ENCODE measurements around the gene ZNF700. TPM values are rescaled to one million over a fixed set of nuclear protein-coding genes. Genes with fewer than 3 reads are reported as not detected.
"Not testable (repeated sequence)": the region's sequence is repeated elsewhere in the genome, so short reads cannot be mapped to it uniquely, and the experiment has no call there.

Gene ZNF700
- total RNA-seq, 2 donors from 2014 or later, result 11.6 to 19.2 TPM

DNA sequence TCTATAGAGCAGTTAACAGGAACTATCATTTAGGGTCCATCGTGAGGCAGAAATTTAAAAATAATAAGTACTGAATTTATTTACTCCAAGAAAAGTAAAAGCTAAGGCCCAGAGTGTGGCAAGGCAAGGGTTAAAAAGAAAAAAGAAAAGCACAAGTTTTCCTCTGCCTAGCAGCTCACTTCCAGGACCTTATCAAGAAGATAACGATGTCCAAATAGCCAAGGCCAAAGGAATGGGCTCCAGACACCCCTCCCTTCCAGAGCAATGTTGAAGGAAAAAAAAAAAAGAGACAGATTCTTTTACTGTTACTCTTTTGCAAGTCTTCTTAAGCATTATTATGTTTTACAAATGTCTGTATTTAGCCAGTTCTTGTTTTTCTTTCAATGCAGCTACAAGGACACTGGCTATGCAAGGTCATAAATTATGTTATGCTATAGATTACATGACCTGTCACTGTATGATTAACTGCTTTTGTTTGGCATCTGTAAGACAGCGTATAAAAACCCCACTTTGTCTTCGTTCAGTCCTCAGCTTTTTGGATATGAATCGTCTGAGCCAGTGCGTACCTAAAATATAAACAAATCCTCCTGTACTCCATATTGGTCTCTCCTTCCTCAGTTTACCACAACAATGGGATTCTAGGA lies 2.9 kb upstream of the ZNF700 start:
- H3K9me3 Mint-ChIP-seq, result peaks cover 56% of the 10 kb centered on the region

GRCh38 chr19:11925651-11926187 lies 812 bp downstream of the ZNF700 start:
- H3K4me3 Mint-ChIP-seq, result peak overlapping the region; percentile 92
- Histone ChIP-seq H3K36me3 (ENCODE audit: control insufficient read depth, insufficient read depth, low read length) (peaks cover 14% of the 10 kb centered on the region), H3K9ac (ENCODE audit: extremely low read depth, low read length, poor library complexity, severe bottlenecking) (peak overlapping the region; percentile 93), H3K4me3 (ENCODE audit: low read length) (peak overlapping the region; percentile 96), H3K9me3 (ENCODE audit: control insufficient read depth, low read length) (peaks cover 28% of the 10 kb centered on the region)
- H3K4me1 ChIP-seq (ENCODE audit: control insufficient read depth, insufficient read depth, low read length); H3K27ac ChIP-seq (ENCODE audit: low read depth, low read length); H3K27me3 Mint-ChIP-seq (ENCODE audit: insufficient read depth); DNase-seq; H3K27me3 ChIP-seq (ENCODE audit: control insufficient read depth, insufficient read depth, low read length, poor library complexity, severe bottlenecking): not testable (repeated sequence)
- peaks cover 22% of the 10 kb centered on the region for H3K4me1 Mint-ChIP-seq
- H3K27ac Mint-ChIP-seq, result peak overlapping the region; percentile 89
- peaks cover 37% of the 10 kb centered on the region for H3K36me3 Mint-ChIP-seq (ENCODE audit: low read depth)
- peaks cover 54% of the 10 kb centered on the region for H3K9me3 Mint-ChIP-seq
- 4 to 18% methylated on average over 9 to 10 of the region's 10 CpGs for WGBS, 2 experiments (ENCODE audit: insufficient coverage in 1 of 2, insufficient read length in 1 of 2)

More for the DNA sequence above, 2.9 kb upstream of the ZNF700 start:
- no peak overlapping the region for H3K4me3 ChIP-seq (ENCODE audit: low read length)
- Mint-ChIP-seq H3K4me1 (peaks cover 22% of the 10 kb centered on the region), H3K27ac (no peak overlapping the region), H3K4me3 (no peak overlapping the region), H3K27me3 (ENCODE audit: insufficient read depth) (peaks cover 9% of the 10 kb centered on the region), H3K36me3 (ENCODE audit: low read depth) (peaks cover 8% of the 10 kb centered on the region)
- no peak for DNase-seq
- no peak overlapping the region for H3K27ac ChIP-seq (ENCODE audit: low read depth, low read length)
- 91% methylated on average over 5 of the region's 6 CpGs; no CpG with 5 or more reads in 1 of the 2 experiments for WGBS, 2 experiments (ENCODE audit: insufficient coverage in 1 of 2, insufficient read length in 1 of 2)
- peaks cover 4% of the 10 kb centered on the region for H3K4me1 ChIP-seq (ENCODE audit: control insufficient read depth, insufficient read depth, low read length)
- no peak for TF ChIP-seq CTCF (conservative IDR thresholded peaks at IDR 0.05)
- H3K36me3 ChIP-seq (ENCODE audit: control insufficient read depth, insufficient read depth, low read length), result no peaks in the 10 kb centered on the region
- peaks cover 11% of the 10 kb centered on the region for H3K9me3 ChIP-seq (ENCODE audit: control insufficient read depth, low read length)
- no peak overlapping the region for H3K9ac ChIP-seq (ENCODE audit: extremely low read depth, low read length, poor library complexity, severe bottlenecking)
- no peaks in the 10 kb centered on the region for H3K27me3 ChIP-seq (ENCODE audit: control insufficient read depth, insufficient read depth, low read length, poor library complexity, severe bottlenecking)

DNA sequence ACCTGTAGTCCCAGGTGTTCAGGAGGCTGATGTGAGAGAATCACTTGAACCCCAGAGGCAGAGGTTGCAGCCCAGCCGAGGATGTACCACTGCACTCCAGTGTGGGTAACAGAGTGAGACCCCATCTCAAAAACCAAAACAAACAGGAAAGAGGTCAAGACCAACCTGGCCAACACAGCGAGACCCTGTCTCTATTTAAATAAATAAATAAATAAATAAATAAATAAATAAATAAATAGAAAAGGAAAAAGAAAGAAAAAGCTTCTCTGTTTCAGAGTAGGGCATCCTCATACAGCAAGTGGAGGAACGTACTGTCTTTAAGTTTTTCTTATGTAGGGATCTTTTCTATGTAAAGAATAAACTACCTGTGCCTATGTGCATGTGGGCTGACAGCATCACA lies 2.3 kb downstream of the ZNF700 start:
- no peak for TF ChIP-seq CTCF (conservative IDR thresholded peaks at IDR 0.05)
- H3K27me3 ChIP-seq (ENCODE audit: control insufficient read depth, insufficient read depth, low read length, poor library complexity, severe bottlenecking), result no peaks in the 10 kb centered on the region
- DNase-seq, result no peak
- H3K9ac ChIP-seq (ENCODE audit: extremely low read depth, low read length, poor library complexity, severe bottlenecking), result no peak overlapping the region
- Mint-ChIP-seq H3K27ac (no peak overlapping the region), H3K4me3 (no peak overlapping the region), H3K27me3 (ENCODE audit: insufficient read depth) (peaks cover 6% of the 10 kb centered on the region), H3K9me3 (peaks cover 65% of the 10 kb centered on the region), H3K36me3 (ENCODE audit: low read depth) (peaks cover 50% of the 10 kb centered on the region), H3K4me1 (peaks cover 21% of the 10 kb centered on the region)
- peaks cover 20% of the 10 kb centered on the region for H3K36me3 ChIP-seq (ENCODE audit: control insufficient read depth, insufficient read depth, low read length)
- H3K9me3 ChIP-seq (ENCODE audit: control insufficient read depth, low read length), result peaks cover 36% of the 10 kb centered on the region
- no peak overlapping the region for H3K4me3 ChIP-seq (ENCODE audit: low read length)
- 83 to 94% methylated on average over 2 of the region's 3 CpGs for WGBS, 2 experiments (ENCODE audit: insufficient coverage in 1 of 2, insufficient read length in 1 of 2)
- no peak overlapping the region for H3K27ac ChIP-seq (ENCODE audit: low read depth, low read length)
- H3K4me1 ChIP-seq (ENCODE audit: control insufficient read depth, insufficient read depth, low read length), result peaks cover 2% of the 10 kb centered on the region

Data from endodermal cell (in vitro differentiated cells).